PFSK-1 (cell line): ENCODE results near the gene NCL.

Experiments
- POLR2AphosphoS5 ChIP-seq: IDR thresholded peaks from 2 replicates; pipeline ENCODE4 v1.6.1; 2012; ENCODE audit warnings: low read depth, mild to moderate bottlenecking, control low read depth, low read length, moderate library complexity
- SIN3A ChIP-seq: IDR thresholded peaks from 2 replicates; pipeline ENCODE4 v1.6.1; 2012; ENCODE audit warnings: mild to moderate bottlenecking, low read length, moderate library complexity, borderline replicate concordance; ENCODE audit not compliant: insufficient read depth
- TAF1 ChIP-seq: IDR thresholded peaks from 2 replicates; pipeline ENCODE4 v1.6.1; 2012; ENCODE audit warnings: low read length, control low read depth, borderline replicate concordance; ENCODE audit not compliant: insufficient read depth

DNA sequence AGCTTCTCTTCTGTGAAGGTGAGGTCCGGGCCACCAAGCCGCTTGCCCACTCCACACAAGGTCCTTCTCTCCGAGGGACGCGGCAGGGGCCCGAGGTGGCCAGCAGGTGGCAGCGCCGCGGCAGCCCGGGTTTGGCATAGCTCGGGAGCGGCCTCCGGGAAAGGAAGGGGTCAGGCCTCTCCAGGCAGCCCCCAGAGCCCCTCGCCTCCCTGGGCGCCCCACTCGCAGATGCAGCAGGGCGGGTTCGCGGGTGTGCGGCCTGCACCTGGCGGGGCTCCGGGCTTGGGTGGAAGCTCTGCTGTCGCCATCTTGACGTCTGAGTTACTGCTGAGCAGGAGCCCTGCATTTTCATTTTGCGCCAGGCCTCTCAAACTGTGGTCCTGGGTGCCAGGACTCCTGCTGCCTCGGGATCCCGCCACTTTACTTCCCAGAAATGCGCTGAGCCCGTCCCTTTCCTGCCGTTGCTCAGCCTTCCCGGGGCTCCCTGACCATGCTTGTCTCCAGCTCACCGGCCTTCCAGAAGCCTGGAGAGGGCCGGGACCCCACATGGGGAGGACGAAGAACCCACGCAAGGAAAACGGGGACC is 18.6 kb upstream of the NCL start:
- no peak for TF ChIP-seq TAF1
- no peak for TF ChIP-seq POLR2AphosphoS5
- no peak for TF ChIP-seq SIN3A
